Measurements from ENCODE around the gene PIGH.

Gene PIGH

DNA sequence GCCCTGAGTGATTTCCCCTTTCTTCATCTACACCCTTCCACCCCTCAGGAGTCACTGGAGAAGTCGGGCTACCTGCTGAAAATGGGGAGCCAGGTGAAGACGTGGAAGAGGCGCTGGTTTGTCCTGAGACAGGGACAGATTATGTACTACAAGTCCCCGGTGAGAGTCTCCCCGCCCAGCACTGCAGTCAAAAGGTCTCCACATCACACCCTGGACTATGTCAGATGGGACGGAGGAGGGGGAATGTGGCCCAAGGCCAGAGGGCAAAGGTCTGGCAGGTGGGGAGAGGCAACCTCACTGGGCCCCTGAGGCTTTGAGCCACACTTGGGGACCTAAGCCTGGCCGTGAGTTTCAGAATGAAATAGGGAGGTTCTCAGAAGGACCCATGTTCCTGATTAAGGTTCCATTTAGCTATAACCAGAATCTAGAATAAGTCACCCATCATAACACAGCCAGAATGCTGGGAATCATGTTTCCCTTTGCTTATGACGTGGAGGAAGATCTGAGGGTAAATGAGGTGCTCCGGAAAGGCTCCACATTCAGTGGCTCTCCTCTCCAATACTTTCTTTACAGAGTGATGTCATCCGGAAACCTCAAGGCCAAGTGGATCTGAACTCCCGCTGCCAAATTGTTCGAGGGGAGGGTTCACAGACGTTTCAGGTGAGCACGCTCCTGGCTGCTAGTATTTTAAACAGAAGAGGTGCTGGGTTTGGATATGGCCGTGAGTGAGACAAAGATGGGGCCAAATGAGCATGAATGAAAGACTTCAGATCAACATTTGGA, 26.6 kb downstream of the PIGH start:
- DNase-seq: no peak

DNA sequence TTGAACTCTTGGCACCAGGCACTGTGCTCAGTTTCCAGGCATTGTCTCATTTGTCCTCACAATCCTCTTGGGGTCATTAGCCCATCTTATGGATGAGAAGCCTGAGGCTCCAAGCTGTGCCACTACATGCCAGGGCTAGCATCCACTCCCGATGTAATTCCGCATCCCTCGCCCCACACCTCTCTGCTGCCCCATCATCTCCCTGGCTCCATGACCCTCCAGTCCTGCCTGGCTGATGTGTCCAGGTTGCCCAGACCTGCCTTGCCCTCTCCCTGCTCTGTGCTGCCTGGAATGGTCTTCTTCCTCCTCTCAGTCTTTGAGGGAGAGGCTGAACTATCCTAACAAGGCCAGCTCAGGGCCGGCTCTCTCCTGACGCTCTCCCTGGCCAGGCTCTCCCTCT, 27.5 kb downstream of the PIGH start:
- no peak for DNase-seq

GRCh38 chr14:67571991-67572323, 28.1 kb downstream of the PIGH start:
- no peak for DNase-seq

- DNase-seq: peak; percentile 37 to 52 (median 44)
These were observed 28.6 kb downstream of the PIGH start for GRCh38 chr14:67571275-67571990.

DNA sequence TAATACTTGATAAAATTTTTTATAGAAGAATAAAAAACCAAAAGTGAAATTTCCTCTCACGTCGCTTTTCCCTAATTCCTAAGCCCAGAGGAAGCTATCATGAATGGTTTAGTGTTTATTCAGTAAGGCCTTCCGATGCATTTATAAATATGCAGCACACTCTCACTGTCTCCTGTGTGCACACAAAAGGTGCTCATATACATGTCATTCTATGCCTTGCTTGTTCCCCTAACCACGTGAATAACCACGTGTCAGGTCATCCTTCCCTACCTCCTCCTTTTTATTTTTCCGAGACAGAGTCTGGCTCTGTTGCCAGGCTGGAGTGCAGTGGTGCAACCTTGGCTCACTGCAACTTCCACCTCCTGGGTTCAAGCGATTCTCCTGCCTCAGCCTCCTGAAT, 29.6 kb downstream of the PIGH start:
- DNase-seq: no peak

DNA sequence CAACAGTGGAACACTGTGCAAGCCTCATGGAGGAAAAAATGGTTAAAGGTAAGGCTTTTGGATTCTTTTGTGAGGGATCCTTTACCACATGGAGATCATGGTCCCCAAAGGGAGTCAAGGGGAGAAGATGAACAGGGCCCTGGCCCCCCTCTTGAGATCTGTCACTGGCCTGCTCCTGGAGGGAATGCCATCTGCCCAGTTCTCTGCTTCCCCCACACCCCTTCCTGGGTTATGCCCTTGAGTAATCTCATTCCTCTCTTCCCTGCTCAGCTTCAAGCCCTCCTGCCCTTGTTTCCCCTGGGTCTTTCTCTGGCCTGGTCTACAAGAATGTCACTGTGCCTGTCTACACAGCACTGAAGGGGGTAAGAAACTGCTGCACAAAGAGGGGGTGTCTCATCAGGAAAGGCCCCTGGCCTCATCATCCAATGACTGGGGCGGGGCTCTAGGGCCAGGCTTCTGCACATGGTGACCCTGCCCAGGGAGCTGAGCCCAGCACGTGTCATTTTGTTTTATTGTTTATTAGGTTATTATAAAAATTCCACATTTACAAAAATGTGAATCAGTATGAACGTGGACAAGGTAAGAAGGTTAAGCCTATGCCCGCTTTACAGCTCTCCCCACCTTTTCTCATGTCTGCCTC, 30.3 kb downstream of the PIGH start:
- no peak for DNase-seq

DNA sequence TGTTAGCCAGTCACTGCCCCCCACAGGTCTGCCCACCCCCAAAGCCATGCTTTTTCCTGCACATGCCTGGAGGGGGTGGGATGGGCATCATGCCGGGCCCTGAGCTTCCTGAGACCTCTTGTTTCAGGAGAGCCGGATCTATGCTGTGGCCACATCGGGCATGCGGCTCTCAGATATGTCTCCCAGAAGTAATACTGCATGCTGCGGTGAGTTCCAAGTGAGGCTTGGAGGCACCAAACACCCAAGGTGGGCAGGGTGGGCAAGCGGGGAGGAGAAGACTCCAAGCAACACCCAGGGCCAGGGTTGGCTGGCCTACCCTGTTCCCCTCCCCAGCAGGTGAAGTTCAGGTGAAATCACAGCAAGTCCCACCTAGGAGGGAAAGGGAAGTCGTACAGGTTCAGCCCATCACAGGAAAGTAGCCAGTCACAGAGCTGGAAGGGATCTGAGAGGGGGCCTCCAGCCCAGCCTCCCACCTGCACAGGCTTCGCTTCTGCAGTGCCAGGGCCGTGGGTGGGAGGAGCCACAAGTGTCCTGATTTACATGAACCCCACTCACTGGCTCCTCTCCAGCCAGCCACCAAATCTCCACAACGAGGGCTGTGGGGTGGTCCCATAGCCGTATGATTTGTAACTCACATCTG, 30.9 kb downstream of the PIGH start:
- DNase-seq: no peak

DNA sequence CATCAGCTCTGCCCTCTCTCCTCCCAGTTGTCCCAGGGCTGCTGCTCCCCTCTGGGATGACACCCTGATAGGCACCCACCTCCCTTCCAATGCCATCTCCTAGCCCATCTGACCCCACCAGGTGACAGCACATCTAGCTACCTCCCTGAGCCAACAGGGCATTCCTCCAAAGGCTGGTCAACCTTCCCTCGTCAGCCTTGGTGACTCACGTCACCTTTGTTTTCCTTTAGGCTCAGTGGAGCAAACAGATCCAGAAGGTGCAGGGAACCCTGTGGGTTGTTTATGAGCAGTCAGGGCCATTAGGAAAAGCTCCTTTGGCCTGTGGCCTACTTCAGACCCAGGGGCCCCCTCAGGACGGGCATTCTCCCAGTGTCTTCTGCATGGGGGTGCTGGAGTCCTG, 32.4 kb downstream of the PIGH start:
- no peak for DNase-seq

DNA sequence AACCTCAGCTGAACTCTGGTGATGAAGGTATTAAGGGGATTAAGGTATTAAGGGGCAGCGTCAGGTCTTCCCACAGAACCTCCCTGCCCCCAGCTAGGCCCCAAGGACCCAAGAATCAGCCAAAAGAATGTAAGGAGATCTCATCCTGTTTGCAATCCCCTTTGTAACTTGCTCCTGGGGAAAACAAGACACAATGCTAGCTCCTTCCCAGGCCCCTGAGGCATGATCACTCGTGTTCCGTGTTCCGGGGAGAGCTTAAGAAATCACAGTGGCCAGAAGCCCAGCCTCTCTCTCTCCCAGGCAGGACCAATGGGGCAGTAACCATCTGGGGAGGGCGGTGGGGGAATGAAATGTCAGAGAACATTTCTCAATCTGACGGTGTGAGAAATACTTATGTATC, 33.2 kb downstream of the PIGH start:
- DNase-seq: no peak

- no peak for DNase-seq
These were observed 35.8 kb downstream of the PIGH start for GRCh38 chr14:67564236-67564635.

- no peak for DNase-seq
These were observed 37.3 kb downstream of the PIGH start for GRCh38 chr14:67562776-67563150.

- DNase-seq: no peak
These were observed 37.9 kb downstream of the PIGH start for GRCh38 chr14:67562025-67562775.

DNA sequence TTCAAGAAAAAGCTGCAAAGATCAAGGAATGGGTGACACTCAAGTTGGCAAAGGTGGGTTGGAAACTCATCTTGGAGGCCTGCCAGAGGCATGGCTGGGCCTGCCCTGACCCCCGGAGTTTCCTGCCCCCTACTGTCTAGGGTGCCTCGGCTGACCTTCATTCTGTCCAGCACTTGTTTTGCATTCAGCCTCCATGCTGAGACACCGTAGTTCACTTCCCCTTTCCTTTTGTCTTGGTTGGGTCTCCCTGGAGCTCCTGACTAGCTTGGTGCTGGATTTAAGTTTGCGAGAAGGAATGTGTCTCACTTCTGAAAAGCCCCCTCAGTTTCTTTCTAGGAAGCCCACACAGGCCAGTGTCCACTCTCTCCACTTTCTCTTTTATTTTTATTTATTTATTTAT, 40.4 kb downstream of the PIGH start:
- no peak for DNase-seq

GRCh38 chr14:67557656-67558055, 42.4 kb downstream of the PIGH start:
- DNase-seq: no peak

GRCh38 chr14:67557118-67557517, 43.0 kb downstream of the PIGH start:
- DNase-seq: no peak

- no peak for DNase-seq
These were observed 43.4 kb downstream of the PIGH start for GRCh38 chr14:67556671-67557070.

- DNase-seq: no peak
These were observed 44.5 kb downstream of the PIGH start for GRCh38 chr14:67555518-67556090.

GRCh38 chr14:67554341-67554740, 45.7 kb downstream of the PIGH start:
- DNase-seq: no peak

DNA sequence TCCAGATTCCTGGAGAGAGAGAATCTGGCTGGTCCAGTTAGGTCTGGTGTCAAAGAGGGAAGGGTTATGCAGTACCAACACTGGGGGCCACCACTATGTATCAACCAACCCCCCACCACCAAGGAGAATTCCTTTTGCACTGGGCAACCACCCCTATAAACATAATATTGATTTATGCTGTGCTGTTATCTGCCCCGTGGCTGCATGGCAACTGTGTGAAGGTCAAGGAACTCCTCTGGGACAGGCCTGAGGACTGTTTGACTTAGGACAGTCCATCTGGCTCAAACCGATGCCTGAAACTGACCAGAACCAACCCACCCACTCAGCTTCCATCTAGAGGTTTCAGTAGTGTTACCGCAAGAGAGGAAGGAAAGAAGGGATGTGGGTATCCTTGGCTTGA, 46.5 kb downstream of the PIGH start:
- DNase-seq: no peak

GRCh38 chr14:67551940-67552339, 48.1 kb downstream of the PIGH start:
- no peak for DNase-seq

DNA sequence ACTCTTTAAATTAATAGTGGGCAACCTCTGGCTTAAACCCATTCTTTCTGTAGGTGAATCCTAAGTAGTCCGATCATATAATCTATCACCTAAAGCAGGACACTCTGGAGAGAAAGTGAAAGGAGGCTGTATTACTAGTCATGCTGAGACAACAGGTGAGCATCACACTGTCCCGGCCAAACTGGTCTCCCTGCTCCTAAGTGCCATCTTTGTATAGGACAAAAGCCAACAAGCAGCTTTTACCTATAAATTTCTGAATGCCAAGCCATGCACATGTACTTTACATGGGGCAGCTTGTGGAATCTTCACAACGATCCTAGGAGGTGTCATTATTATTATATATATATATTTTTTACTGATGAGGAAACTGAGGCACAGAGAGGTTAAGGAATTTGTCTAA, 48.9 kb downstream of the PIGH start:
- no peak for DNase-seq

GRCh38 chr14:67549734-67550133, 50.3 kb downstream of the PIGH start:
- no peak for DNase-seq
